ENCODE data around the gene PCDH15.

Gene PCDH15

GRCh38 chr10:54769051-54769450, 32.0 kb downstream of the PCDH15 start:
- TF ChIP-seq, protein P1, sequence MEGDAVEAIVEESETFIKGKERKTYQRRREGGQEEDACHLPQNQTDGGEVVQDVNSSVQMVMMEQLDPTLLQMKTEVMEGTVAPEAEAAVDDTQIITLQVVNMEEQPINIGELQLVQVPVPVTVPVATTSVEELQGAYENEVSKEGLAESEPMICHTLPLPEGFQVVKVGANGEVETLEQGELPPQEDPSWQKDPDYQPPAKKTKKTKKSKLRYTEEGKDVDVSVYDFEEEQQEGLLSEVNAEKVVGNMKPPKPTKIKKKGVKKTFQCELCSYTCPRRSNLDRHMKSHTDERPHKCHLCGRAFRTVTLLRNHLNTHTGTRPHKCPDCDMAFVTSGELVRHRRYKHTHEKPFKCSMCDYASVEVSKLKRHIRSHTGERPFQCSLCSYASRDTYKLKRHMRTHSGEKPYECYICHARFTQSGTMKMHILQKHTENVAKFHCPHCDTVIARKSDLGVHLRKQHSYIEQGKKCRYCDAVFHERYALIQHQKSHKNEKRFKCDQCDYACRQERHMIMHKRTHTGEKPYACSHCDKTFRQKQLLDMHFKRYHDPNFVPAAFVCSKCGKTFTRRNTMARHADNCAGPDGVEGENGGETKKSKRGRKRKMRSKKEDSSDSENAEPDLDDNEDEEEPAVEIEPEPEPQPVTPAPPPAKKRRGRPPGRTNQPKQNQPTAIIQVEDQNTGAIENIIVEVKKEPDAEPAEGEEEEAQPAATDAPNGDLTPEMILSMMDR (conservative IDR thresholded peaks at IDR 0.05; ENCODE audit: low read length): no peak
- DNase-seq (ENCODE audit: low read depth): no peak

GRCh38 chr10:54758791-54759190, 42.2 kb downstream of the PCDH15 start:
- TF ChIP-seq, protein P1 (conservative IDR thresholded peaks at IDR 0.05; ENCODE audit: low read length): no peak
- H3K4me3 ChIP-seq (ENCODE audit: low read length): no peak overlapping the region
- DNase-seq (ENCODE audit: low read depth): no peak

More at GRCh38 chr10:54769051-54769450, 32.0 kb downstream of the PCDH15 start:
- no peak overlapping the region for H3K4me3 ChIP-seq (ENCODE audit: low read length)

- no peak for DNase-seq (ENCODE audit: low read depth)
- H3K4me3 ChIP-seq (ENCODE audit: low read length): no peak overlapping the region
- TF ChIP-seq, protein P1 (conservative IDR thresholded peaks at IDR 0.05; ENCODE audit: low read length): no peak
Measured at GRCh38 chr10:54749623-54750022, 51.4 kb downstream of the PCDH15 start.

DNA sequence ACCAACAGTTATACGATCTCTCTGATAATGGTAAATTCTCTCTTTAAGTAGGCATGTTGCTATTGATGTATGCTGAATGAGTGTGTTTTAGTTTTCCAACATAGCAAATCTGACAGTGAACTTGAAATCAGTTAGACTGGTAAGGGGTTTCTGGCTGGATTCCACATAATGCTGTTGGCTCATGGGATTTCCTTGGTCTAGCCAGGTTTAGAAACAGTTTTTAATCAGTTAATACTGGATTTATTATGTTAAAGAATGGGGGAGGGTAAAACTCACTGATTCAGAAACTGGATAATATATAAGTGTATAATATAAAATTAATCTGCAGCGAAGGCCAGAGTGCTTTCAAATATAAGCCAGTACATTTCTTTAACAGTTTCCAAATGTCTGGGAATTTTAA, 55.6 kb downstream of the PCDH15 start:
- no peak overlapping the region for H3K4me3 ChIP-seq (ENCODE audit: low read length)
- DNase-seq (ENCODE audit: low read depth): no peak
- TF ChIP-seq, protein P1 (conservative IDR thresholded peaks at IDR 0.05; ENCODE audit: low read length): no peak

- no peak overlapping the region for H3K4me3 ChIP-seq (ENCODE audit: low read length)
- TF ChIP-seq, protein P1 (conservative IDR thresholded peaks at IDR 0.05; ENCODE audit: low read length): no peak
- DNase-seq (ENCODE audit: low read depth): no peak
Measured at GRCh38 chr10:54742416-54742815, 58.6 kb downstream of the PCDH15 start.

GRCh38 chr10:54728511-54728910, 72.5 kb downstream of the PCDH15 start:
- H3K4me3 ChIP-seq (ENCODE audit: low read length): no peak overlapping the region
- TF ChIP-seq, protein P1 (conservative IDR thresholded peaks at IDR 0.05; ENCODE audit: low read length): no peak
- DNase-seq (ENCODE audit: low read depth): no peak

DNA sequence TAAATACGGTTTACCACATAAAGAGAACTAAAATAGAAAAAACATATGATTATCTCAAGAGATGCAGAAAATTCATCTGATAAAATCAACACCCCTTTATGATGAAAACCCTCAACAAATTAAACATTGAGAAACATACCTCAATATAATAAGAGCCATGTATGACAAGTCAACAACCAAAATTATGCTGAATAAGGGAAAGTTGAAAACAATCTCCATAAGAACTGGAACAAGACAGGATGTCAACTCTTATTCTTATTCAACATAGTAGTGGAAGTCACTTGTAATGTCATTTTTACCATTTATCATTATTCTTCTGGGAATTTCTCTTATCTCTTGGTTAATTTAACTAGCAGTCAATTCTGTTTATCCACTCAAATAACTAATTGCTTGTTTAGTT, 79.0 kb downstream of the PCDH15 start:
- TF ChIP-seq, protein P1 (conservative IDR thresholded peaks at IDR 0.05; ENCODE audit: low read length): no peak
- no peak for DNase-seq (ENCODE audit: low read depth)
- no peak overlapping the region for H3K4me3 ChIP-seq (ENCODE audit: low read length)

Measured in AG10803 (cell line).